Mesenchymal stem cell (in vitro differentiated cells and primary cell): Measurements from ENCODE around the gene RPTOR.

Experiments used
- DNase-seq: peaks from one replicate; pipeline ENCODE4 v3.0.0-alpha.2; 2013
- H2AFZ ChIP-seq: one replicate; pipeline ENCODE4 v1.6.1; 2013; ENCODE audit warnings: low read depth, mild to moderate bottlenecking, control low read depth, inconsistent platforms, low read length, moderate library complexity
- H2AK5ac ChIP-seq: 2 replicates; pipeline ENCODE4 v1.6.1; 2013; ENCODE audit warnings: low read length, moderate library complexity, mild to moderate bottlenecking, inconsistent platforms; ENCODE audit not compliant: severe bottlenecking
- H2BK120ac ChIP-seq: one replicate; pipeline ENCODE4 v1.6.1; 2013; ENCODE audit warnings: low read depth, mild to moderate bottlenecking, inconsistent platforms, low read length, moderate library complexity
- H2BK12ac ChIP-seq, 2 experiments: one replicate each; pipeline ENCODE4 v1.6.1; 2013; ENCODE audit warnings: inconsistent platforms in 2 of 2, low read length in 2 of 2, mild to moderate bottlenecking in 2 of 2, moderate library complexity in 2 of 2, control low read depth in 1 of 2
- H2BK15ac ChIP-seq: one replicate; pipeline ENCODE4 v1.6.1; 2013; ENCODE audit warnings: mild to moderate bottlenecking, low read depth, inconsistent platforms; ENCODE audit not compliant: poor library complexity, severe bottlenecking
- H2BK5ac ChIP-seq: 2 replicates; pipeline ENCODE4 v1.6.1; 2013; ENCODE audit warnings: low read depth, mild to moderate bottlenecking, low read length, control low read depth, inconsistent platforms; ENCODE audit not compliant: poor library complexity, severe bottlenecking
- H3K14ac ChIP-seq, 2 experiments: one replicate each; pipeline ENCODE4 v1.6.1; 2013; ENCODE audit warnings: inconsistent platforms in 2 of 2, low read length in 2 of 2, control low read depth in 1 of 2, mild to moderate bottlenecking in 1 of 2, moderate library complexity in 1 of 2
- H3K18ac ChIP-seq, 2 experiments: one replicate each; pipeline ENCODE4 v1.6.1; 2013; ENCODE audit warnings: inconsistent platforms in 2 of 2, low read length in 2 of 2, control low read depth in 1 of 2, low read depth in 1 of 2, mild to moderate bottlenecking in 1 of 2
- H3K23ac ChIP-seq, 2 experiments: one replicate each; pipeline ENCODE4 v1.6.1; 2013; ENCODE audit warnings: inconsistent platforms in 2 of 2, low read length in 2 of 2, mild to moderate bottlenecking in 2 of 2, moderate library complexity in 2 of 2, control low read depth in 1 of 2
- H3K27ac ChIP-seq: 2 replicates; pipeline ENCODE4 v1.5.1; 2013; ENCODE audit warnings: mild to moderate bottlenecking, moderate library complexity, low read length, control low read depth, inconsistent platforms; ENCODE audit not compliant: poor library complexity, severe bottlenecking
- H3K27me3 ChIP-seq, 2 experiments: 2 replicates each; pipeline versions ENCODE4 v1.6.1 to v1.7.0; 2013; ENCODE audit warnings: low read length in 2 of 2, mild to moderate bottlenecking in 2 of 2, moderate library complexity in 2 of 2, control low read depth in 1 of 2, inconsistent platforms in 1 of 2; ENCODE audit not compliant: control insufficient read depth in 1 of 2, insufficient read depth in 1 of 2
- H3K36me3 ChIP-seq, 2 experiments: 2 replicates each; pipeline versions ENCODE4 v1.6.1 to v1.7.0; 2013; ENCODE audit warnings: low read length in 2 of 2, control low read depth in 1 of 2, inconsistent platforms in 1 of 2, low read depth in 1 of 2, mild to moderate bottlenecking in 1 of 2; ENCODE audit not compliant: insufficient read depth in 2 of 2, control insufficient read depth in 1 of 2
- H3K4ac ChIP-seq, 2 experiments: one replicate each; pipeline ENCODE4 v1.6.1; 2013; ENCODE audit warnings: inconsistent platforms in 2 of 2, low read length in 2 of 2, mild to moderate bottlenecking in 2 of 2, moderate library complexity in 2 of 2, control low read depth in 1 of 2, low read depth in 1 of 2
- H3K4me1 ChIP-seq: 2 replicates; pipeline ENCODE4 v1.6.1; 2013; ENCODE audit warnings: low read depth, low read length, control low read depth; ENCODE audit not compliant: control insufficient read depth, insufficient read depth
- H3K4me2 ChIP-seq: 2 replicates; pipeline ENCODE4 v1.6.1; 2013; ENCODE audit warnings: low read length, mild to moderate bottlenecking, inconsistent platforms; ENCODE audit not compliant: poor library complexity, severe bottlenecking
- H3K4me3 ChIP-seq, 2 experiments: 2 replicates each; pipeline versions ENCODE4 v1.5.1 to v1.7.0; 2013; ENCODE audit warnings: low read length in 2 of 2, mild to moderate bottlenecking in 2 of 2, control low read depth in 1 of 2, low read depth in 1 of 2; ENCODE audit not compliant: insufficient read depth in 1 of 2
- H3K79me1 ChIP-seq: replicated peaks from 2 replicates; pipeline ENCODE4 v1.6.1; 2013; ENCODE audit warnings: mild to moderate bottlenecking, control low read depth, low read length, inconsistent platforms; ENCODE audit not compliant: poor library complexity, severe bottlenecking
- H3K9ac ChIP-seq: 2 replicates; pipeline ENCODE4 v1.7.0; 2013; ENCODE audit warnings: mild to moderate bottlenecking, low read length, moderate library complexity
- H3K9me3 ChIP-seq: 2 replicates; pipeline ENCODE4 v1.7.0; 2013; ENCODE audit warnings: mild to moderate bottlenecking, low read length; ENCODE audit not compliant: control insufficient read depth
- H4K8ac ChIP-seq: one replicate; pipeline ENCODE4 v1.6.1; 2013; ENCODE audit warnings: inconsistent platforms, mild to moderate bottlenecking, low read length, moderate library complexity
- H4K91ac ChIP-seq: one replicate; pipeline ENCODE4 v1.6.1; 2013; ENCODE audit warnings: mild to moderate bottlenecking, low read length, inconsistent platforms
- WGBS: methylation state at CpG from one replicate; pipeline ENCODE4 v1.1.7; 2013; ENCODE audit warnings: mixed read lengths; 5-methylcytosine and 5-hydroxymethylcytosine counted together

The RPTOR gene

GRCh38 chr17:80768936-80769335 lies 224.3 kb downstream of the RPTOR start:
- Histone ChIP-seq H3K4me3 (no peak overlapping the region), H3K36me3 (peaks cover 9 to 28% of the 10 kb centered on the region in 2 experiments), H2BK12ac (no peak overlapping the region), H3K9ac (no peak overlapping the region), H3K23ac (no peak overlapping the region), H2BK5ac (no peak overlapping the region), H4K8ac (no peak overlapping the region), H2AFZ (no peak overlapping the region), H3K4me2 (no peak overlapping the region), H3K9me3 (no peaks in the 10 kb centered on the region), H3K4ac (no peak overlapping the region), H2AK5ac (no peak overlapping the region), H3K27ac (no peak overlapping the region), H3K4me1 (peaks cover 4% of the 10 kb centered on the region), H3K79me1 (peaks cover 26% of the 10 kb centered on the region), H2BK15ac (no peak overlapping the region), H3K14ac (no peak overlapping the region), H3K18ac (no peak overlapping the region), H3K27me3 (no peaks in the 10 kb centered on the region), H4K91ac (no peak overlapping the region), H2BK120ac (no peak overlapping the region)
- no peak for DNase-seq
- 98% methylated on average over 8 of the region's 10 CpGs for WGBS

- Histone ChIP-seq H3K4me3 (no peak overlapping the region), H2BK15ac (no peak overlapping the region), H4K91ac (no peak overlapping the region), H3K27me3 (no peaks in the 10 kb centered on the region), H3K23ac (no peak overlapping the region), H2BK5ac (no peak overlapping the region), H3K4me2 (no peak overlapping the region), H3K9ac (no peak overlapping the region), H2AFZ (no peak overlapping the region), H3K36me3 (peaks cover 9 to 33% of the 10 kb centered on the region in 2 experiments), H2BK12ac (no peak overlapping the region), H3K18ac (no peak overlapping the region), H4K8ac (no peak overlapping the region), H3K9me3 (no peaks in the 10 kb centered on the region), H3K27ac (no peak overlapping the region), H3K79me1 (peaks cover 27% of the 10 kb centered on the region), H2AK5ac (no peak overlapping the region), H3K4me1 (peaks cover 4% of the 10 kb centered on the region), H3K4ac (no peak overlapping the region), H3K14ac (no peak overlapping the region), H2BK120ac (no peak overlapping the region)
- no peak for DNase-seq
- WGBS, result 97% methylated on average over 10 of the region's 10 CpGs
Measured at GRCh38 chr17:80769516-80769915, 224.9 kb downstream of the RPTOR start.

- Histone ChIP-seq H3K27ac (no peak overlapping the region), H3K79me1 (peaks cover 26% of the 10 kb centered on the region), H3K36me3 (peaks cover 9 to 37% of the 10 kb centered on the region in 2 experiments), H2BK5ac (no peak overlapping the region), H3K9me3 (no peaks in the 10 kb centered on the region), H3K4ac (no peak overlapping the region), H2BK120ac (no peak overlapping the region), H2AFZ (no peak overlapping the region), H3K4me1 (peaks cover 4% of the 10 kb centered on the region), H3K9ac (no peak overlapping the region), H4K8ac (no peak overlapping the region), H2BK15ac (no peak overlapping the region), H3K4me3 (no peak overlapping the region), H4K91ac (no peak overlapping the region), H3K14ac (no peak overlapping the region), H3K23ac (no peak overlapping the region), H2BK12ac (no peak overlapping the region), H3K18ac (peak overlapping the region in 1 of 2 experiments; percentile 18), H2AK5ac (no peak overlapping the region), H3K4me2 (no peak overlapping the region), H3K27me3 (no peaks in the 10 kb centered on the region)
- WGBS, result 95% methylated on average over 19 of the region's 19 CpGs
- DNase-seq, result no peak
Measured at GRCh38 chr17:80769936-80770625, 225.4 kb downstream of the RPTOR start.

GRCh38 chr17:80770881-80771611 lies 226.4 kb downstream of the RPTOR start:
- H3K27me3 ChIP-seq, result no peaks in the 10 kb centered on the region

More at GRCh38 chr17:80770881-80771611, 226.4 kb downstream of the RPTOR start:
- H3K23ac ChIP-seq, result no peak overlapping the region
- H3K4ac ChIP-seq, result no peak overlapping the region
- H2AK5ac ChIP-seq, result no peak overlapping the region
- peaks cover 4% of the 10 kb centered on the region for H3K4me1 ChIP-seq
- peaks cover 23% of the 10 kb centered on the region for H3K79me1 ChIP-seq
- H3K4me3 ChIP-seq, result no peak overlapping the region
- DNase-seq, result no peak
- H3K14ac ChIP-seq, result no peak overlapping the region
- H2BK5ac ChIP-seq, result no peak overlapping the region
- H3K36me3 ChIP-seq, result peaks cover 9 to 33% of the 10 kb centered on the region in 2 experiments
- no peak overlapping the region for H2BK15ac ChIP-seq
- H2BK12ac ChIP-seq, result peak overlapping the region in 1 of 2 experiments; percentile 17
- no peak overlapping the region for H4K91ac ChIP-seq
- no peaks in the 10 kb centered on the region for H3K9me3 ChIP-seq
- H3K18ac ChIP-seq, result no peak overlapping the region
- no peak overlapping the region for H3K27ac ChIP-seq
- no peak overlapping the region for H3K9ac ChIP-seq
- no peak overlapping the region for H4K8ac ChIP-seq
- no peak overlapping the region for H2BK120ac ChIP-seq
- H2AFZ ChIP-seq, result no peak overlapping the region
- H3K4me2 ChIP-seq, result no peak overlapping the region
- 89% methylated on average over 20 of the region's 21 CpGs for WGBS
